Prostate gland (tissue), 2 donors: ENCODE data around the gene MATR3. TPM values are rescaled to one million over a fixed set of nuclear protein-coding genes. Genes with fewer than 3 reads are reported as not detected.

Experiments used
- DNase-seq: peaks from one replicate; pipeline ENCODE4 v3.0.0-alpha.2; 2019; ENCODE audit warnings: low spot score
- H3K27ac ChIP-seq, 2 donors: fragments of 200-600 bp; sonication (generic); 2 replicates each; pipeline ENCODE4 v1.5.1; 2017 to 2019
- H3K27me3 ChIP-seq: fragments of 200-600 bp; sonication (generic); replicated peaks from 2 replicates; pipeline ENCODE4 v1.5.1; 2019; ENCODE audit not compliant: insufficient read depth
- H3K36me3 ChIP-seq, 2 donors: fragments of 200-600 bp; sonication (generic); 1 replicate in 1 of 2; 2 replicates in 1 of 2; pipeline versions ENCODE4 v1.5.1 to v1.8.1; 2017 to 2019
- H3K4me1 ChIP-seq: fragments of 200-600 bp; sonication (generic); replicated peaks from 2 replicates; pipeline ENCODE4 v1.5.1; 2019
- H3K4me3 ChIP-seq, 2 donors: fragments of 200-600 bp; sonication (generic); 2 replicates each; pipeline ENCODE4 v1.5.1; 2017 to 2019
- H3K9me3 ChIP-seq: fragments of 200-600 bp; sonication (generic); 2 replicates; pipeline ENCODE4 v1.5.1; 2017
- POLR2A ChIP-seq: fragments of 450-650 bp; IDR thresholded peaks from one replicate; pipeline ENCODE4 v1.6.1; 2016; ENCODE audit warnings: antibody characterized with exemption, mild to moderate bottlenecking
- POLR2AphosphoS5 ChIP-seq: sonication (generic); formaldehyde crosslinking; IDR thresholded peaks from one replicate; pipeline ENCODE4 v1.6.1; 2017; ENCODE audit warnings: antibody characterized with exemption
- WGBS: methylation state at CpG from one replicate; pipeline ENCODE4 v1.1.5; 2018; 5-methylcytosine and 5-hydroxymethylcytosine counted together
- intact Hi-C: fragments of 100-400 bp; cut with DNase I; formaldehyde crosslinking; loops from one replicate; pipeline ENCODE4 v1.14.2; 2022
- total RNA-seq, 2 donors: library from RNA; depleted of rRNA; stranded (reverse); fragments of >200 nt; gene quantifications; one replicate each; pipeline ENCODE4 v1.1.0, GENCODE V29; 2016
- TF ChIP-seq, protein P1 (sequence below), 4 experiments: fragments of 200-600 bp in 2 of 4; fragments of 450-650 bp in 2 of 4; sonication (generic) in 2 of 4; IDR thresholded peaks; 1 replicate in 3 of 4; 2 replicates in 1 of 4; pipeline ENCODE4 v1.5.1; 2016 to 2019; ENCODE audit warnings: antibody characterized with exemption in 4 of 4, mild to moderate bottlenecking in 2 of 4, moderate library complexity in 2 of 4

The MATR3 gene
- total RNA-seq, 2 donors from 2014 or later: 192 to 207 TPM

DNA sequence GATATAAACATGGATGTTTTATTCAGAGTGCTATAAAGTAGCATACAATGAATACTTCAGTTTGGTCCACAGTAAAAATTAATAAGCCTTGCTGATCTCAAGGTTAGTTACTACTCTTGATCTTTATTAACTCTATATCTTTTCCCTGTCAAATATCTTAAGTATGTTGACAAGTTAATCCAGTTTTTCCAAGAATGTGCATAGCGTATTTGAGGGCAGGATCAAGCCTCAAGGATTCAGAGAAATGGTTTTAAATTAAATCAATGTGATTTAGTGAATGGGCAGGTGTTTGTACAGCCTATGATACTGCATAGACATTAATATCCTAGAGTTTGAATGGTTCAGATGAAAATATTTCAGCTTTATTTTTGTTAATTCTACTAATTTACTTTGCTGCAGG is 20.7 kb downstream of the MATR3 start:
- intact Hi-C loops: no loop called here
- Histone ChIP-seq H3K36me3 (peaks cover 0 to 7% of the 10 kb centered on the region in 2 donors), H3K27ac (no peak overlapping the region), H3K4me3 (no peak overlapping the region), H3K27me3 (no peaks in the 10 kb centered on the region), H3K4me1 (no peaks in the 10 kb centered on the region), H3K9me3 (no peaks in the 10 kb centered on the region)
- no peak for TF ChIP-seq POLR2AphosphoS5
- TF ChIP-seq POLR2A: no peak
- TF ChIP-seq, protein P1, sequence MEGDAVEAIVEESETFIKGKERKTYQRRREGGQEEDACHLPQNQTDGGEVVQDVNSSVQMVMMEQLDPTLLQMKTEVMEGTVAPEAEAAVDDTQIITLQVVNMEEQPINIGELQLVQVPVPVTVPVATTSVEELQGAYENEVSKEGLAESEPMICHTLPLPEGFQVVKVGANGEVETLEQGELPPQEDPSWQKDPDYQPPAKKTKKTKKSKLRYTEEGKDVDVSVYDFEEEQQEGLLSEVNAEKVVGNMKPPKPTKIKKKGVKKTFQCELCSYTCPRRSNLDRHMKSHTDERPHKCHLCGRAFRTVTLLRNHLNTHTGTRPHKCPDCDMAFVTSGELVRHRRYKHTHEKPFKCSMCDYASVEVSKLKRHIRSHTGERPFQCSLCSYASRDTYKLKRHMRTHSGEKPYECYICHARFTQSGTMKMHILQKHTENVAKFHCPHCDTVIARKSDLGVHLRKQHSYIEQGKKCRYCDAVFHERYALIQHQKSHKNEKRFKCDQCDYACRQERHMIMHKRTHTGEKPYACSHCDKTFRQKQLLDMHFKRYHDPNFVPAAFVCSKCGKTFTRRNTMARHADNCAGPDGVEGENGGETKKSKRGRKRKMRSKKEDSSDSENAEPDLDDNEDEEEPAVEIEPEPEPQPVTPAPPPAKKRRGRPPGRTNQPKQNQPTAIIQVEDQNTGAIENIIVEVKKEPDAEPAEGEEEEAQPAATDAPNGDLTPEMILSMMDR (IDR thresholded peaks at IDR 0.05): no peak
- WGBS: 62% methylated on average over 1 of the region's 1 CpG
- DNase-seq: no peak

DNA sequence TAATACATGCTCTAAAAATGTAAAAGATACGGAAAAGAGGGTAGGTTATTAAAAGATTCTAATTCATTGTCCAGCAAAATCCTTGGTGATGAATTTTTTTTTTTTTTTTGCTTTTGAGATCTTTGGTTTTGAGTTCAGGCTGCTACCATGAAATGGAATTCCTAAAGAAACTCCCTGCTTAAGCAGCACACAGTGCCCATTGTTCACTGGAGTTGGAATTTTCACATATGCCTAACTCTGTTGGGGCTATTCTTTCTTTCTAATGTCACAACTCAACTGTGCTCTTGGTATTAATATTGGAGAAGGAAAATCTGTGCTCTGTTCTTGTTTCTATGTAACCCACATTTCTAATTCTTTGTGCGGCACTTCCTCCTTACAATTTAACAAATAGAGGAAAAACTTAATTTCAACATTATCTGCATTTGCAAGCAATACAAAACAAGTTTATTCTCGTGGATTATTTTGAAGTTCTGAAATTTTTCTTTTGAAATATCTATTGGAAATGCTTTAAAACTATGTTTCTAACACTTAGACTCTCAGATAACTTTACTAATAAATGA is 21.6 kb downstream of the MATR3 start:
- no peaks in the 10 kb centered on the region for H3K4me1 ChIP-seq
- intact Hi-C loops: no loop called here
- 85% methylated on average over 3 of the region's 3 CpGs for WGBS

DNA sequence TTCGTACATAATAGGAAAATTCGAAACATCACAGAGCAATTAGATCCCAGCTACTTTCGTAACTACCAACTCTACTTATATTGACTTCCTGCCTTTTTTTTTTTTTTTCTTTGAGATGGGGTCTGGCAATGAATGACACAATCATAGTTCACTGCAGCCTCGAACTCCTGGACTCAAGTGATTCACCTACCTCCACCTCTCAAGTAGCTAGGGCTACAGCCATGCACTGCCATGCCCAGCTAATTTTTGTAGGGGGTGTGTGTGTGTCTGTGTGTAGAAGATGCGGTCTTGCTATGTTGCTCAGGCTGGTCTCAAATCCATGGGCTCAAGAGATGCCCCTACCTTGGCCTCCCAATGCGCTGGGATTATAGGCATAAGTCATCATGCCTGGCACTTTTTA is 42.3 kb downstream of the MATR3 start:
- no peak for DNase-seq
- TF ChIP-seq, protein P1 (IDR thresholded peaks at IDR 0.05): no peak
- TF ChIP-seq POLR2A (no peak), POLR2AphosphoS5 (no peak)
- no peaks in the 10 kb centered on the region for H3K27me3 ChIP-seq
- no peaks in the 10 kb centered on the region for H3K4me1 ChIP-seq
- no peaks in the 10 kb centered on the region for H3K9me3 ChIP-seq
- H3K4me3 ChIP-seq: no peak overlapping the region
- intact Hi-C loops: no loop called here
- 67% methylated on average over 6 of the region's 6 CpGs for WGBS
- H3K27ac ChIP-seq: no peak overlapping the region
- H3K36me3 ChIP-seq: no peaks in the 10 kb centered on the region

More for the DNA sequence above, 21.6 kb downstream of the MATR3 start:
- Histone ChIP-seq H3K4me3 (no peak overlapping the region), H3K27ac (no peak overlapping the region), H3K9me3 (no peaks in the 10 kb centered on the region), H3K27me3 (no peaks in the 10 kb centered on the region), H3K36me3 (peaks cover 0 to 7% of the 10 kb centered on the region in 2 donors)
- no peak for TF ChIP-seq POLR2AphosphoS5
- TF ChIP-seq POLR2A: no peak
- TF ChIP-seq, protein P1 (IDR thresholded peaks at IDR 0.05): no peak
- DNase-seq: no peak

DNA sequence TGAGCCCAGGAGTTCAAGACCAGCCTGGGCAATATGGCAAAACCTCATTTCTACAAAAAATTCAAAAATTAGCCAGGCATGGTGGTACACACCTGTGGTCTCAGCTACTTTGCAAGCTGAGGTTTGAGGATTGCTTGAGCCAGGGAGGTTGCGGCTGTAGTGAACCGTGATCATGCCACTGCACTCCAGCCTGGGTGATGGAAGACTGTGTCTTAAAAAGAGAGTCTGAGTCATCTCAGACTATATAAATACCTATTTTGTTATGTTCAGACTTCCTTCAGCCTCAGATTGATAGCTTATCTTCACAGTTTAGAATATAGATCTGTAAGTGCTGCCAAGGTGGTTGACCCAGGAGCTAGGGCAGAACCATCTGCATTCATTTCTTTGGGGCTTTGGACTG is 46.5 kb downstream of the MATR3 start:
- H3K27me3 ChIP-seq: no peaks in the 10 kb centered on the region
- DNase-seq: no peak
- peaks cover 4% of the 10 kb centered on the region for H3K4me1 ChIP-seq
- TF ChIP-seq POLR2A (no peak), POLR2AphosphoS5 (no peak)
- TF ChIP-seq, protein P1 (IDR thresholded peaks at IDR 0.05): no peak
- no peaks in the 10 kb centered on the region for H3K9me3 ChIP-seq
- intact Hi-C loops: loop anchor here (5.0 kb wide), 1 partner anchor 48 kb away; the partner anchor contains the start of gene MATR3
- H3K36me3 ChIP-seq: no peaks in the 10 kb centered on the region
- H3K4me3 ChIP-seq: no peak overlapping the region
- H3K27ac ChIP-seq: no peak overlapping the region
- WGBS: 86% methylated on average over 2 of the region's 2 CpGs

DNA sequence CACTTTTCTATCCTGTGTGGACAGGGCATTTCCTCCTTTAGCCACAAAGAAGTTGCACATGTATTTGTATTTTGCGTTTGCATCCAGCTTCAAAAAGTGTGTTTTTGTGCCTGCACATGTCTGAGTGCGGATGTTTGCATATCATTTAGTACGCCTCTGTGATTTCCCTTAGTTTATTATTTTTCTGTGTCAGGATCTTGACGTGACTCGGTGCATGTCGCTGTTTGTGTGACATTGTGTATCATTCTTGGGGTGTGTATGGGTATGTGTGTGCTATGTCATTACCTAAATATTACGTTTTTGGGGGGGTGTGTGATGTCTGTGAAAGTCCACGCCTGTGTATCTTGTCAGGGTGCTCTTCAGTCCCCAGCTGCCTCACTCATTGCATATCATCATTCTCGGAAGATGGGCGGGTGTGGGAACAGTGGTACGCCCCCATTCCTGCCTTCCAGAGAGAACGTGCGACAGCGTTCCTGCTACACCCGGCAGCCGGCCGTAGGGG is 47.7 kb downstream of the MATR3 start:
- no peak for TF ChIP-seq POLR2AphosphoS5
- H3K4me3 ChIP-seq: peak overlapping the region; percentile 73 to 91
- intact Hi-C loops: loop anchor here (5.0 kb wide), 1 partner anchor 49 kb away; the partner anchor contains the start of gene MATR3
- DNase-seq: no peak
- H3K27me3 ChIP-seq: no peaks in the 10 kb centered on the region
- 1% methylated on average over 17 of the region's 17 CpGs for WGBS
- peaks cover 4% of the 10 kb centered on the region for H3K4me1 ChIP-seq
- no peaks in the 10 kb centered on the region for H3K9me3 ChIP-seq
- peak overlapping the region; percentile 97 to 99 for H3K27ac ChIP-seq
- H3K36me3 ChIP-seq: no peaks in the 10 kb centered on the region
